ENCODE data around the gene TBC1D10B. TPM values are rescaled to one million over a fixed set of nuclear protein-coding genes. Genes with fewer than 3 reads are reported as not detected.
A peak's percentile ranks its signal among the peaks of the same experiment; 100 is the strongest.

Gene TBC1D10B, protein sequence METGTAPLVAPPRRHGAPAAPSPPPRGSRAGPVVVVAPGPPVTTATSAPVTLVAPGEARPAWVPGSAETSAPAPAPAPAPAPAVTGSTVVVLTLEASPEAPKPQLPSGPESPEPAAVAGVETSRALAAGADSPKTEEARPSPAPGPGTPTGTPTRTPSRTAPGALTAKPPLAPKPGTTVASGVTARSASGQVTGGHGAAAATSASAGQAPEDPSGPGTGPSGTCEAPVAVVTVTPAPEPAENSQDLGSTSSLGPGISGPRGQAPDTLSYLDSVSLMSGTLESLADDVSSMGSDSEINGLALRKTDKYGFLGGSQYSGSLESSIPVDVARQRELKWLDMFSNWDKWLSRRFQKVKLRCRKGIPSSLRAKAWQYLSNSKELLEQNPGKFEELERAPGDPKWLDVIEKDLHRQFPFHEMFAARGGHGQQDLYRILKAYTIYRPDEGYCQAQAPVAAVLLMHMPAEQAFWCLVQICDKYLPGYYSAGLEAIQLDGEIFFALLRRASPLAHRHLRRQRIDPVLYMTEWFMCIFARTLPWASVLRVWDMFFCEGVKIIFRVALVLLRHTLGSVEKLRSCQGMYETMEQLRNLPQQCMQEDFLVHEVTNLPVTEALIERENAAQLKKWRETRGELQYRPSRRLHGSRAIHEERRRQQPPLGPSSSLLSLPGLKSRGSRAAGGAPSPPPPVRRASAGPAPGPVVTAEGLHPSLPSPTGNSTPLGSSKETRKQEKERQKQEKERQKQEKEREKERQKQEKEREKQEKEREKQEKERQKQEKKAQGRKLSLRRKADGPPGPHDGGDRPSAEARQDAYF
- 10 to 100 TPM; 49.7 to 64.2 TPM for total RNA-seq

DNA sequence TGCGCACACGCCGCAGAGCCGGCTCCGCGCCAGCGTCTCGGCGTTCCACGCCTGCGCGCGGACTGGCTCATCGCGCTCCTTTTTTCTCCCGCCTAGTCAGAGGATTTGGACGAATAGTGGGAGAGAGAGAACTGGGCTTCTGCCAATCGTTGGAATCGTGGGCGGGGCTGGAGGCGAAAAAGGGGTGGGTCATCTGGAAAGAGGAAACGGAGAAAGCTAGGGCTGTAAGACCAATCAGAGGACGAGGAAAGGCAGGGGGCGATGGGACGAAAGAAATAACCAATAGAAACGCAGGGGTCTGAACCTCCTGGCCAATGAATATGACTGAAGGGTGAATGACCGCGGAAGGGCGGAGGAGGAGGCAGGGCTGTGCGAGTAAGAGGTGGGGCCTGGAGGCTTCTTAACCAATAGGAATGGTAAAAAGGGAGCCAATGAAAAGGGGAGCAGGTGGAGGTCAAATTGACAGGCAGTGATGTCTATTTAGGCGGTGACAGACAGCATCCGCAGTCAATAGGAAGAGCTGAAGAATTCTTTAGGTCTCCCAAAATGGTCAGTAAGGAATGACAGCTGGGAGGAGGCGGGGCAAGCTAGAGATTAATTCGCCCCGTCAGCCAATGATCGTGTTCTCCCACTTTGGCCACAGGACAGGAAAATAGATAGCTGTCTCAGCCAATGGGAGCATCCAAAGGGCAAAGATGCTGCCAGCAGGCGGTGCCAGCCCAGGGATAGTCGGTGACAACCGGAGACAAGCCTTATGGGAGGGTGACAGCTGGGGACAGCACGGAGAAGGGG lies at the start of gene TBC1D10B:
Gene TBC1D10B (minus strand): TSS at position 39 of the 792 bp plus-strand sequence. CDS start 311 bp downstream, outside the sequence.
- Mint-ChIP-seq H3K27ac (peak within 1 kb of the TSS; percentile 99), H3K36me3 (ENCODE audit: low read depth) (peaks cover 43% of the 10 kb centered on the region), H3K4me3 (peak within 1 kb of the TSS; percentile 98), H3K9me3 (no peaks in the 10 kb centered on the region), H3K27me3 (no peaks in the 10 kb centered on the region), H3K4me1 (peaks cover 35% of the 10 kb centered on the region)
- peak; percentile 87 for ATAC-seq (replicated peaks)

DNA sequence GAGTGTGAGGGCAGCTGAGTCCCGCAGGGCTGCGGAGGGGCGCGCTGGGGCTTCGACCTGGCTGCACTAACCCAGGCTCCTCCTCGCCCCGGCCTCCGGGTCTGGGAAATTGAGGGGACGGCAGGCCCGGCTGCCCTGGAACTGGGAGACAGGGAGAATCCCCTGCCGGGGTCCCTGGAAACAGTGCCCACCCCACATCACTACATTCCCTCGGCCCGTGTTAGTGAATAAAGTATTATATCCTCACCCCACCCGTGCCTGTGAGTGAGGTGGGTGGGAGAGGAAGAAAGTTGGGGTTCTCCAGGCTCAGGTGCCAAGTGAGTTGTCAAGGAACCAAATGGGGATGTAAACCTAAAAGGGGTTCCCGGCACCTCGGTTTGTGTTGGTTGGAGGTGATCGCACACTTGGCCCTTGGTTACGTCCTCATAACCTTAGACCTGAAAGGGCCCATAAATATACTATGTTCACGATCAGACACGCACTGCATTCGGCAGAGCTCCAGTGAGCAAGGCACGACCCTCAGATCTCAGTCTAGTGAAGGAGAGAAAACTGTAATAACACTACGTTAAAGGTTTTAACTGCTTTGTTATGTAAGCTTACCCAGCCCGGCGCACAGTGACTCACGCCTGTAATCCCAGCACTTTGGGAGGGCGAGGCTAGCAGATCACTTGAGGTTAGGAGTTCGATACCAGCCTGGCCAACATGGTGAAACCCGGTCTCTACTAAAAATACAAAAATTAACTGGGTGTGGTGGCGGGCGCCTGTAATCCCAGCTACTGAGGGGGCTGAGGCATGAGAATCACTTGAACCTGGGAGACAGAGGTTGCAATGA lies 48.3 kb upstream of the TBC1D10B start:
- H3K4me1 Mint-ChIP-seq = peaks cover 20% of the 10 kb centered on the region
- H3K27me3 Mint-ChIP-seq = no peaks in the 10 kb centered on the region
- peaks cover 77% of the 10 kb centered on the region for H3K36me3 Mint-ChIP-seq (ENCODE audit: low read depth)

DNA sequence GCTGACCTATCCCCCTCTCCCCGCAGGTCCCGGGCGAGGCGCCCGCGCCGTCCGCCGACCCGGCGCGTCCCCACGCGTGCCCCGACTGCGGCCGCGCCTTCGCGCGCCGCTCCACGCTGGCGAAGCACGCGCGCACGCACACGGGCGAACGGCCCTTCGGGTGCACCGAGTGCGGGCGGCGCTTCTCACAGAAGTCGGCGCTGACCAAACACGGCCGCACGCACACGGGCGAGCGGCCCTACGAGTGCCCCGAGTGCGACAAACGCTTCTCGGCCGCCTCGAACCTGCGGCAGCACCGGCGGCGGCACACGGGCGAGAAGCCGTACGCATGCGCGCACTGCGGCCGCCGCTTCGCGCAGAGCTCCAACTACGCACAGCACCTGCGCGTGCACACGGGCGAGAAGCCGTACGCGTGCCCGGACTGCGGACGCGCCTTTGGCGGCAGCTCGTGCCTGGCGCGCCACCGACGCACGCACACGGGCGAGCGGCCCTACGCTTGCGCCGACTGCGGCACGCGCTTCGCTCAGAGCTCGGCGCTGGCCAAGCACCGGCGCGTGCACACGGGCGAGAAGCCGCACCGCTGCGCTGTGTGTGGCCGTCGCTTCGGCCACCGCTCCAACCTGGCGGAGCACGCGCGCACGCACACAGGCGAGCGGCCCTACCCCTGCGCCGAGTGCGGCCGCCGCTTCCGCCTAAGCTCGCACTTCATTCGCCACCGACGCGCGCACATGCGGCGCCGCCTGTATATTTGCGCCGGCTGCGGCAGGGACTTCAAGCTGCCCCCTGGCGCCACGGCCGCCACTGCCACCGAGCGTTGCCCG lies 47.4 kb upstream of the TBC1D10B start:
- peaks cover 20% of the 10 kb centered on the region for H3K4me1 Mint-ChIP-seq
- peak overlapping the region; percentile 63 for H3K4me3 Mint-ChIP-seq
- no peaks in the 10 kb centered on the region for H3K9me3 Mint-ChIP-seq
- peaks cover 75% of the 10 kb centered on the region for H3K36me3 Mint-ChIP-seq (ENCODE audit: low read depth)
- no peak overlapping the region for H3K27ac Mint-ChIP-seq
- ATAC-seq (replicated peaks) = peak; percentile 93
- H3K27me3 Mint-ChIP-seq = no peaks in the 10 kb centered on the region

More for the DNA sequence above, 48.3 kb upstream of the TBC1D10B start:
- Mint-ChIP-seq H3K27ac (peak overlapping the region; percentile 36), H3K9me3 (no peaks in the 10 kb centered on the region), H3K4me3 (peak overlapping the region; percentile 52)
- no peak for ATAC-seq (replicated peaks)

DNA sequence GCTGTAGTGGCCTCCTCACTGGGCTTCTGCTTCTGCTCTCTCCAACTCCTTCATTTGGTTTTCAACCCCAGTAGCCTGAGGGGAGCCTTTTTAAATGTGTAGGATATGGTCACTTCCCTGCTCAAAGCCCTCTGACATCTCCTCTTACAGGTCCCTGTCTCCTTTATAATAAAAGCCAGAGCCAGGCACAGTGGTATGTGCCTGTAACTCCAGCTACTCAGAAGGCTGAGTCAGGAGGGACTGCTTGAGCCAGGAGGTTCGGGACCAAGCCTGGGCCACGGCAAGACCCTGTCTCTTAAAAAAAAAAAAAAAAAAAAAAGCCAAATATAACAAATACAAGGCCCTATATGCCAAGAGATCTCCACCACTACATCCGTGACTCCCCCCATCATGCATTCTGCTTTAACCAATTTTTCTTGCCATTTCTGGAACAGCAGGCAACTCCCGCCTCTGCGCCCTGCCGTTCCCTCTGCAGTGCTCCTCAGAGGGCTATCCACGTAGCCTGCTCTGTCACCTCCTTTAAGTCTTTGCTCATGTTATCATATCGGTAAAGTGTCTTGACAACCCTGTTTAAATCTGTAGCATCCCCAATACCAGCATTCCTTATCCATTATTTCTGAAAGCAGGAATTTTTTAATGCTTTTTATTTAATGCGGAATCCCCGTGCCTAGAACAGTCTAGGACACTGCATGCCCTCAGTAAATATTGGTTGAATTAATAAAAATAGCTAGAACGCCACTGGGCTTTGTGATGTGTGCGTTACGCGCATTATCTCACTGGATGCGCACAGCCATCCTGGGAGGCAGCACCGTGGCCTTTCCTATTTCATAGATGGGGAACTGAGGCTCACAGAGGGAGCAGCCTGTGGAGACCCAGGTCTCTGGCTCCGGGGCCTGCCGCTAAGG lies 46.6 kb upstream of the TBC1D10B start:
- no peak for ATAC-seq (replicated peaks)
- Mint-ChIP-seq H3K27ac (no peak overlapping the region), H3K9me3 (no peaks in the 10 kb centered on the region), H3K27me3 (no peaks in the 10 kb centered on the region), H3K36me3 (ENCODE audit: low read depth) (peaks cover 75% of the 10 kb centered on the region), H3K4me3 (peak overlapping the region; percentile 63), H3K4me1 (peaks cover 24% of the 10 kb centered on the region)

DNA sequence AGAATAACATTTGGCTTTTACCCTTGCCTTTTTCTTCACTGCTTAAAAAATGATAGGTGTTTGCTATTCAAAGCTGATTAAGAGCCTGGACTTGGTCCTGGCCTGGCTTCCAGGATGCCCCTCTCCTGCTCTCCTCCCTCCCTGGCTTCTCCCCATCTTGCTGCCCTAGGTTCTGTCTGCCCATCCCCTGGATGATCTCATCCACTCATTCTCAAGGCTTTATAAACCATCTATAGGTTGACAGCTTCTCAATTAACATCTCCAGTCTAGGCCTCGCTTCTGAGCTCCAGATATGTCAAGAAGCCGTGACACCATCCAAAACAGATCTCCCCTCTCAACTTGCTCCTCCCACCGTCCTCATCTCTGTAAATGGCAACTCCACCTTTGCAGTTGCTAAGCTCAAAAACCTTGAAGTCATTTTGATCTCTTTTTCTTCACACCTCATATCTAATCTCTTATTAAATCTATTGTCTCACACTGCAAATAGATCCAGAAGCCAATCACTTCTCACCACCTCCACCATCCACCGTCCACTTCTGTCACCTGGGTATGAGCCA lies 45.8 kb upstream of the TBC1D10B start:
- H3K9me3 Mint-ChIP-seq = no peaks in the 10 kb centered on the region
- H3K27ac Mint-ChIP-seq = no peak overlapping the region
- ATAC-seq (replicated peaks) = no peak
- H3K27me3 Mint-ChIP-seq = no peaks in the 10 kb centered on the region
- peaks cover 26% of the 10 kb centered on the region for H3K4me1 Mint-ChIP-seq
- H3K36me3 Mint-ChIP-seq (ENCODE audit: low read depth) = peaks cover 75% of the 10 kb centered on the region
- H3K4me3 Mint-ChIP-seq = peak overlapping the region; percentile 63

DNA sequence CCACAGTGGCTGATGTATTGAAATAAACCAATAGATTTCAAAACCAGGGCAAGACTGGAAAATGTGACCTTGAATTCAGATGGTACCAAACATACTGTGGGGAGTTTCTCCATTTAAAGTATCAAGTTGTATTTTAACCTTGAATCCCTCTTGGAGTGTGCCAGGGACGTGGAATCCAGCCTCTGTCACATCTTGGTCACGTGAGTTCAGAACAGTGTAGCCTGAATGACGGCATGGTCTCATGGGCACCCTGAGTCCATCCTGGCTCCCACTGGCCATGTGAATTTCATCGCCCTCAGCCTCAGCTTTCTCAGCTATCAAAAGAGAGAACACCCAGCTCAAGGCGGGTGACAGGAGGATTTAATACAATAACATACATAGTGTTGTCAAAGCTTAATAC lies 43.9 kb upstream of the TBC1D10B start:
- H3K4me3 Mint-ChIP-seq = no peak overlapping the region
- ATAC-seq (replicated peaks) = no peak
- H3K27me3 Mint-ChIP-seq = no peaks in the 10 kb centered on the region
- H3K9me3 Mint-ChIP-seq = no peaks in the 10 kb centered on the region
- no peak overlapping the region for H3K27ac Mint-ChIP-seq
- peaks cover 71% of the 10 kb centered on the region for H3K36me3 Mint-ChIP-seq (ENCODE audit: low read depth)
- H3K4me1 Mint-ChIP-seq = peaks cover 25% of the 10 kb centered on the region

DNA sequence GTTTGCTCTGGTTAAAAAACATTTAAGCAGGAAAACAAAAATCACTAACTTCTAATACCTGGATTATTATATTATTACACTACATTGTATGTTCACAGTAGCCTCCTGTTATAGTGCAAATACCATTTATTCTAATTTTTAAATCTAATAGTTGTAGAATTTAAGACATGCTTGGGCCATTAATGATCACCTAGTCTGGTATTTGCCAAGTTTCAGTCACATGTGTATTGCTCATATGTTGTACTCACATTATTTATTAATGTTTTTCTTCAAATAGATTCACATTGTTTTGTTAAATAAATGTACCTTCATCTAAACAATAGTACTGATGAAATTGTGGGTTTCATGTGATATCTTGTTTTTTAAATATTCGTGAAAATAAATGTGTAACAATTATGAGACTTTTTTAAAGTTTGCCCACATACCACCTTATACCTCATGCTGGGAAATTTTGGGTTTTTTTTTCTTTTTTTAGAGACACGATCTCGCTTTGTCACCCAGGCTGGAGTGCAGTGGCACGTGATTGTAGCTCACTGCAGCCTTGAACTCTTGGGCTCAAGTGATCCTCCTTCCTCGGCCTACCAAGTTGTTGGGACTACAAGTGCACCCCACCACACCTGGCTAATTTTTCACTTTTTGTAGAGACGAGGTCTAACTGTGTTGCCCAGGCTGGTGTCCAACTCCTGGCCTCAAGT lies 43.0 kb upstream of the TBC1D10B start:
- Mint-ChIP-seq H3K4me3 (no peak overlapping the region), H3K9me3 (no peaks in the 10 kb centered on the region), H3K4me1 (peaks cover 28% of the 10 kb centered on the region), H3K36me3 (ENCODE audit: low read depth) (peaks cover 62% of the 10 kb centered on the region), H3K27ac (no peak overlapping the region), H3K27me3 (no peaks in the 10 kb centered on the region)
- no peak for ATAC-seq (replicated peaks)

DNA sequence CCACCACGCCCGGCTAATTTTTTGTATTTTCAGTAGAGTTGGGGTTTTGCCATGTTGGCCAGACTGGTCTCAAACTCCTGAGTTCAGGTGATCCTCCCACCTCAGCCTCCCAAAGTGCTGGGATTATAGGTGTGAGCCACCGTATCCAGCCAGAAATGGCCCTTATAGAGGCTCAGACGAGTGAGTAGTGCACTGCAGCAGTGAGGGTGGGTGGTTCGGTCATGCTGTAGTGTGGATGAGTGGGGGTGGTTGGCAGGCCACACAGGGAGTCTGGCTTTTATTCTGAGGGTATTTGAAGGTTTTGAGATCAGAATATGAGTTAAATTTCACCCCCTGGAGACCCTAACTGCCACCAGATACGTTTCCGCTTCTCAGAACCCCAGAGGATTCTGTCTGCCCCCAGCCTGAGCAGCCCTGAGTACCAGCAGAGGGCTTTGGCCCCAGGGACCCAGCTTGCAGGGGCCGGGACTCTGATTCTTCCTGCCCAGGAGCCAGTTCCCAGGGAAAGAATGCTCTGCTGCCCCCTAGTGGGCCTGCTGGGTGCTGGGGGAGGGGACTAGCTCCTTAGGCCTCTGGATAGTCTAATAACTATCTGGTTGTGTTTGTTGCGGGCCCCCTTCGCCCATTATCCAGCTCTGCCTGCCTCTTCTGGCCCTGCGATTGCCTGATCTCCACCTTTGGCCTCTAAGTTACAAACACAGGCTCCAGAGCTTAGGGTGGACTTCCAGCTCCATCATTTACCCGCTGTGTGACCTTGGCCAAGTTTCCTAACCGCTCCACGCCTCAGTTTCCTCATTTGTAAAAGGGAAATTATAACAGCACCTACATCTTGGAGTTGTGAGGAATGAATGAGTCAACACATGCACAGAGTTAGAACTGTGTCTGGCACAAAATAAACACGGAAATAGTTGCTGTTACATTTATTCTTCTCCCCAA lies 39.1 kb upstream of the TBC1D10B start:
- Mint-ChIP-seq H3K4me1 (peaks cover 16% of the 10 kb centered on the region), H3K27me3 (no peaks in the 10 kb centered on the region)
- peak; percentile 59 for ATAC-seq (replicated peaks)

DNA sequence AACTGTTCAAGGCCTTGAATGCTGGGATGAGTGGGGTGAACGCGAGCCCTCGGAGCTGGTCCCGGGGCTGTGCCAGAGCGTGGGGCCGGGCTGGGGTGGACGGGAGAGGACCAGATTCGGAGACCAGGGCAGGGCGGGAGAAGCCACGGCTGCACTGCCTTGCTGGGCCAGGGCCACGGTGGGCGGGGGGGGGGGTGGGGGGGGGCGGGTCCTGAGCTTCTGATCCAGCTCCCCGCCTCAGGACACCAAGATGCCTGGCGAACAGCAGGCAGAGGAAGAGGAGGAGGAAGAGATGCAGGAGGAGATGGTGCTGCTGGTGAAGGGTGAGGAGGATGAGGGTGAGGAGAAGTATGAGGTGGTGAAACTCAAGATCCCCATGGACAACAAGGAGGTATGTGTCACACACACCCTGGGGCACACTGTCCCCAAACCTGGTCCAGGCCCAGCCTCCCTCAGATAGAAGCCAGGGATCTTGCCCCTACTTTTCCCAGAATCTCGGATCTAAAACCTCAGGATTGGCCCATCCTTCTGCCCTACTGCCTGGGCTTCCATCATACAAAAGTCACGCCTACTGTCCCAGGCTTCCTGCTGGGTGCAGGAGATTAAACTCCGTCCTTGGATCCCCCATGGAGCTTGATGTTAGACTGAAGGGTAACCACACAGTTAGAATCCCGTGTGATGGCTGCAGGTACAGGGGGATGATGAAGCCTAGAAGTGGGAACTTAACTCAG lies 37.7 kb upstream of the TBC1D10B start:
- Mint-ChIP-seq H3K4me3 (peak overlapping the region; percentile 90), H3K27ac (peak overlapping the region; percentile 50), H3K36me3 (ENCODE audit: low read depth) (peaks cover 28% of the 10 kb centered on the region), H3K27me3 (no peaks in the 10 kb centered on the region), H3K4me1 (peaks cover 16% of the 10 kb centered on the region), H3K9me3 (no peaks in the 10 kb centered on the region)
- no peak for ATAC-seq (replicated peaks)

More for the DNA sequence above, 39.1 kb upstream of the TBC1D10B start:
- peaks cover 41% of the 10 kb centered on the region for H3K36me3 Mint-ChIP-seq (ENCODE audit: low read depth)
- no peak overlapping the region for H3K27ac Mint-ChIP-seq
- H3K9me3 Mint-ChIP-seq = no peaks in the 10 kb centered on the region
- H3K4me3 Mint-ChIP-seq = peak overlapping the region; percentile 90

DNA sequence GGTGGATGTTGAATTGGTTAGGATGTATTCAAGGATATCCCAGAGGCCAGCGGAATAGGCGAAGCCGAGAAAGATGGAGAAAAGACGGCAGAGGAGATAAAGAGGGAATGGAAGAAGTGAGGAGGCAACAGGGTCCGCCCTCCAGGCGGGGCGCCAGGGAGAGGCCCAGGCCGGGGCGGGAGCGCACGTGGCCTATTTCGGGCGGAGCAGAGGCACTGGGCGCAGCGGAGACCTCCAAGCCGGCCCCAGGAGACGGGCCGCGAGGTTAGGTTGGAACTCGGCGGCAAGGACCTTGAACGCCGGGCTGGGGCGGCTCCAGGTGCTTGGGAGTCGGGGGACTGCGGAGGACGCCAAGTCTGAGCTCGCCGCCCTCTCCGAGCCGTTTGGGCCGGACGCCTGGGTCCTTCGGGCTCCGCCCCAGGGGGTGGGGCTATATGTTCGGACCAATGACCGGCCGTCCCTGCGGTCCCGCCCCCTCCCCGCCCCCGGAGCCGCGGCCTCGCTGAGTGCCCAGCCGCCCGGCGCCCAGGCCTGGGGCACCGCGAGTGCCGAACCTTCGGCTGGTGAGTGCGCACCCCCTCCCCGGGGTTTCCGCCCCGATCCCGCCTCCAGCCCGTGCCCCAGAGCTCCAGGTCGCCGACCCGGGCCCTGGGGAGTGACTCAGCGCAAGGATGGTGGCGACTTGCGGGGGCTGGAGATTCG lies 37.0 kb upstream of the TBC1D10B start, which contains the start of gene ZNF771:
Gene ZNF771 (plus strand): TSS at position 505 of the 702 bp plus-strand sequence. CDS start 448 bp downstream, outside the sequence.
- Mint-ChIP-seq H3K9me3 (no peaks in the 10 kb centered on the region), H3K36me3 (ENCODE audit: low read depth) (peaks cover 21% of the 10 kb centered on the region), H3K4me3 (peak within 1 kb of the TSS; percentile 90), H3K27ac (peak within 1 kb of the TSS; percentile 83), H3K27me3 (no peaks in the 10 kb centered on the region), H3K4me1 (peaks cover 15% of the 10 kb centered on the region)
- ATAC-seq (replicated peaks) = peak; percentile 91
